ENCODE measurements around the gene PRDM15.

DNA sequence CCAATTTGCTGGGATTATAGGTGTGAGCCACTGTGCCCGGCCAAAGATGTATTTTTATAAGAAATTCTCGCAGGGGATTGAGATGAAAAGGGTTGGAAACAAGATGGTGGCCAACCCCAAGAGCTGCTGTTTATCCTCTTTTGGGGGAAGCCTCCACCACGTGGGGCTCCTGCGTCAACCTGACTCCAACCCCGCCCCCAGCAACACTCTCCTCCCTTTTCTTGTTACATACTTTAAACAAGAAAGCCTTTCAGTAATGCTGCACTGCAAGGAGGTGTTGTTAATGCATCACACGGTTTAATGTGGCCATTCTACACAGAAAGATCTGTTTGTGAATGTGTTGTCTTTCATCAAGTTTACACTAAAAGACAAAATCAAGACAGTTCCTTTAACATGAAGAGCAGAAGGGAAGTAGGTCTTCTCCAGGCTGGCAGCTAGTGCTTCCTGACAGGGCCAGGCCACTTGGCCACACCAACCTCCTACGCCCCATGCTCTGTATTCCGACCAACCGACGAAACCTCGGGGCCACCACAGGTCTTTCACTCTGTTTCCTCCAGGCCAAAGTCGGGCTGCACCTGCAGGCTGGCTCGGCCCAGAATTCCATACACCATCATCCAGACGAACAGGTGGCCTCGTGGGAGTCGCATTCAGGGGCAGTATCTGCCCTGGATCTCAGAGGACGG is 48.7 kb upstream of the PRDM15 start:
- TF ChIP-seq, protein P1, sequence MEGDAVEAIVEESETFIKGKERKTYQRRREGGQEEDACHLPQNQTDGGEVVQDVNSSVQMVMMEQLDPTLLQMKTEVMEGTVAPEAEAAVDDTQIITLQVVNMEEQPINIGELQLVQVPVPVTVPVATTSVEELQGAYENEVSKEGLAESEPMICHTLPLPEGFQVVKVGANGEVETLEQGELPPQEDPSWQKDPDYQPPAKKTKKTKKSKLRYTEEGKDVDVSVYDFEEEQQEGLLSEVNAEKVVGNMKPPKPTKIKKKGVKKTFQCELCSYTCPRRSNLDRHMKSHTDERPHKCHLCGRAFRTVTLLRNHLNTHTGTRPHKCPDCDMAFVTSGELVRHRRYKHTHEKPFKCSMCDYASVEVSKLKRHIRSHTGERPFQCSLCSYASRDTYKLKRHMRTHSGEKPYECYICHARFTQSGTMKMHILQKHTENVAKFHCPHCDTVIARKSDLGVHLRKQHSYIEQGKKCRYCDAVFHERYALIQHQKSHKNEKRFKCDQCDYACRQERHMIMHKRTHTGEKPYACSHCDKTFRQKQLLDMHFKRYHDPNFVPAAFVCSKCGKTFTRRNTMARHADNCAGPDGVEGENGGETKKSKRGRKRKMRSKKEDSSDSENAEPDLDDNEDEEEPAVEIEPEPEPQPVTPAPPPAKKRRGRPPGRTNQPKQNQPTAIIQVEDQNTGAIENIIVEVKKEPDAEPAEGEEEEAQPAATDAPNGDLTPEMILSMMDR (conservative IDR thresholded peaks at IDR 0.05; ENCODE audit: low read length): no peak
- TF ChIP-seq EZH2phosphoT487 (IDR thresholded peaks at IDR 0.05; ENCODE audit: borderline replicate concordance): no peak
